Measurements from ENCODE around the gene SLC26A5. TPM values are rescaled to one million over a fixed set of nuclear protein-coding genes. Genes with fewer than 3 reads are reported as not detected.

SLC26A5 gene
- total RNA-seq, 1 experiment from 2014 or later, result 0.29 TPM

GRCh38 chr7:103394566-103394965 is 51.4 kb downstream of the SLC26A5 start:
- CTCF ChIA-PET, result no interaction called here
- no TSS peak for BruUV-seq (replicated peaks)
- Histone ChIP-seq H3K27ac (ENCODE audit: low read length) (no peak overlapping the region), H3F3A (ENCODE audit: low read length, unreplicated experiment) (no peaks in the 10 kb centered on the region), H4K20me1 (ENCODE audit: low read length) (0 out of 2 replicates have a peak, but pooled peaks cover 3% of the 10 kb centered on the region), H3K9me3 (ENCODE audit: low read length) (no peaks in the 10 kb centered on the region), H3K4me1 (ENCODE audit: insufficient read depth, low read length) (peaks cover 24% of the 10 kb centered on the region), H2AFZ (ENCODE audit: low read length) (no peak overlapping the region), H3K27me3 (ENCODE audit: low read length) (no peaks in the 10 kb centered on the region), H3K4me3 (ENCODE audit: low read length) (no peak overlapping the region), H3K36me3 (ENCODE audit: low read depth, low read length) (no peaks in the 10 kb centered on the region), H3K79me2 (ENCODE audit: low read length) (no peaks in the 10 kb centered on the region), H3K9ac (ENCODE audit: low read length) (no peak overlapping the region), H3K9me2 (replicated peaks; ENCODE audit: low read length) (no peaks in the 10 kb centered on the region), H3K4me2 (ENCODE audit: low read length) (no peak overlapping the region)
- intact Hi-C loops (cut with micrococcal nuclease), result no loop called here
- DNase-seq (peak; percentile 19), ATAC-seq (no peak)
- TF ChIP-seq EZH2phosphoT487 (IDR thresholded peaks at IDR 0.05; ENCODE audit: borderline replicate concordance, low read length) (no peak), CTCF (conservative IDR thresholded peaks at IDR 0.05; ENCODE audit: low read depth, low read length) (no peak), EZH2 (IDR thresholded peaks at IDR 0.05; ENCODE audit: low read length, unreplicated experiment) (no peak)
- POLR2A ChIA-PET (ENCODE audit: unreplicated experiment), result no interaction called here

- Histone ChIP-seq H3K9ac (ENCODE audit: low read length) (no peak overlapping the region), H3K4me1 (ENCODE audit: insufficient read depth, low read length) (peaks cover 24% of the 10 kb centered on the region), H3K9me3 (ENCODE audit: low read length) (no peaks in the 10 kb centered on the region), H2AFZ (ENCODE audit: low read length) (peak overlapping the region; percentile 24; the same call in 1 of the 2 replicates), H3K27me3 (ENCODE audit: low read length) (no peaks in the 10 kb centered on the region), H3K4me3 (ENCODE audit: low read length) (peak overlapping the region; percentile 29; the same call in 1 of the 2 replicates), H3K9me2 (replicated peaks; ENCODE audit: low read length) (no peaks in the 10 kb centered on the region), H4K20me1 (ENCODE audit: low read length) (0 out of 2 replicates have a peak, but pooled peaks cover 3% of the 10 kb centered on the region), H3K27ac (ENCODE audit: low read length) (peak overlapping the region; percentile 82), H3K36me3 (ENCODE audit: low read depth, low read length) (no peaks in the 10 kb centered on the region), H3K79me2 (ENCODE audit: low read length) (no peaks in the 10 kb centered on the region), H3K4me2 (ENCODE audit: low read length) (peak overlapping the region; percentile 61), H3F3A (ENCODE audit: low read length, unreplicated experiment) (no peaks in the 10 kb centered on the region)
- ChIA-PET CTCF (interaction anchor here (0.7 kb wide), 1 partner anchor 474 kb away, joined by 3 read pairs; no protein-coding TSS in a partner anchor), POLR2A (ENCODE audit: unreplicated experiment) (interaction anchor here (0.7 kb wide), 1 partner anchor 91 kb away, joined by 3 read pairs; no protein-coding TSS in a partner anchor)
- no peak for TF ChIP-seq CTCF (conservative IDR thresholded peaks at IDR 0.05; ENCODE audit: low read depth, low read length)
- TF ChIP-seq EZH2phosphoT487 (IDR thresholded peaks at IDR 0.05; ENCODE audit: borderline replicate concordance, low read length), result no peak
- no peak for TF ChIP-seq EZH2 (IDR thresholded peaks at IDR 0.05; ENCODE audit: low read length, unreplicated experiment)
- peak; percentile 95 for ATAC-seq
- DNase-seq, result peak; percentile 88
- intact Hi-C loops (cut with micrococcal nuclease), result loop anchor here (1.0 kb wide), 3 partner anchors 15 to 45 kb away; partner anchors contain the start of gene PSMC2
- BruUV-seq (replicated peaks), result no TSS peak
Observed at GRCh38 chr7:103391976-103392375, 54.0 kb downstream of the SLC26A5 start.

GRCh38 chr7:103391150-103391549 is 54.9 kb downstream of the SLC26A5 start:
- H3K4me1 ChIP-seq (ENCODE audit: insufficient read depth, low read length), result peaks cover 24% of the 10 kb centered on the region
- no peak overlapping the region for H2AFZ ChIP-seq (ENCODE audit: low read length)
- no peaks in the 10 kb centered on the region for H3F3A ChIP-seq (ENCODE audit: low read length, unreplicated experiment)
- H3K9me2 ChIP-seq (replicated peaks; ENCODE audit: low read length), result no peaks in the 10 kb centered on the region
- no peaks in the 10 kb centered on the region for H3K79me2 ChIP-seq (ENCODE audit: low read length)
- ATAC-seq, result no peak
- peak overlapping the region; percentile 29; the same call in 1 of the 2 replicates for H3K4me3 ChIP-seq (ENCODE audit: low read length)
- TF ChIP-seq EZH2 (IDR thresholded peaks at IDR 0.05; ENCODE audit: low read length, unreplicated experiment), result no peak
- TF ChIP-seq EZH2phosphoT487 (IDR thresholded peaks at IDR 0.05; ENCODE audit: borderline replicate concordance, low read length), result no peak
- no peak for TF ChIP-seq CTCF (conservative IDR thresholded peaks at IDR 0.05; ENCODE audit: low read depth, low read length)
- intact Hi-C loops (cut with micrococcal nuclease), result no loop called here
- H3K27ac ChIP-seq (ENCODE audit: low read length), result peak overlapping the region; percentile 82
- H3K4me2 ChIP-seq (ENCODE audit: low read length), result peak overlapping the region; percentile 61
- peak; percentile 23 for DNase-seq
- TSS peak; percentile 18 for BruUV-seq (replicated peaks)
- H3K9ac ChIP-seq (ENCODE audit: low read length), result peak overlapping the region; percentile 13; the same call in 1 of the 2 replicates
- H3K9me3 ChIP-seq (ENCODE audit: low read length), result no peaks in the 10 kb centered on the region
- no peaks in the 10 kb centered on the region for H3K27me3 ChIP-seq (ENCODE audit: low read length)
- ChIA-PET POLR2A (ENCODE audit: unreplicated experiment) (no interaction called here), CTCF (interaction anchor here (0.6 kb wide), 1 partner anchor 1552 kb away, joined by 3 read pairs; no protein-coding TSS in a partner anchor)
- H4K20me1 ChIP-seq (ENCODE audit: low read length), result 0 out of 2 replicates have a peak, but pooled peaks cover 3% of the 10 kb centered on the region
- no peaks in the 10 kb centered on the region for H3K36me3 ChIP-seq (ENCODE audit: low read depth, low read length)
